NCI-H1417 treated with DMSO at 0.1 percent for 48 hours (cell line): ENCODE measurements around the gene PIK3C2A.
"Not testable (repeated sequence)": the region's sequence is repeated elsewhere in the genome, so short reads cannot be mapped to it uniquely, and the experiment has no call there.

Experiments
- DNase-seq: peaks from one replicate; lab custom pipeline; 2025; lab: John Stamatoyannopoulos, UW

The PIK3C2A gene, protein sequence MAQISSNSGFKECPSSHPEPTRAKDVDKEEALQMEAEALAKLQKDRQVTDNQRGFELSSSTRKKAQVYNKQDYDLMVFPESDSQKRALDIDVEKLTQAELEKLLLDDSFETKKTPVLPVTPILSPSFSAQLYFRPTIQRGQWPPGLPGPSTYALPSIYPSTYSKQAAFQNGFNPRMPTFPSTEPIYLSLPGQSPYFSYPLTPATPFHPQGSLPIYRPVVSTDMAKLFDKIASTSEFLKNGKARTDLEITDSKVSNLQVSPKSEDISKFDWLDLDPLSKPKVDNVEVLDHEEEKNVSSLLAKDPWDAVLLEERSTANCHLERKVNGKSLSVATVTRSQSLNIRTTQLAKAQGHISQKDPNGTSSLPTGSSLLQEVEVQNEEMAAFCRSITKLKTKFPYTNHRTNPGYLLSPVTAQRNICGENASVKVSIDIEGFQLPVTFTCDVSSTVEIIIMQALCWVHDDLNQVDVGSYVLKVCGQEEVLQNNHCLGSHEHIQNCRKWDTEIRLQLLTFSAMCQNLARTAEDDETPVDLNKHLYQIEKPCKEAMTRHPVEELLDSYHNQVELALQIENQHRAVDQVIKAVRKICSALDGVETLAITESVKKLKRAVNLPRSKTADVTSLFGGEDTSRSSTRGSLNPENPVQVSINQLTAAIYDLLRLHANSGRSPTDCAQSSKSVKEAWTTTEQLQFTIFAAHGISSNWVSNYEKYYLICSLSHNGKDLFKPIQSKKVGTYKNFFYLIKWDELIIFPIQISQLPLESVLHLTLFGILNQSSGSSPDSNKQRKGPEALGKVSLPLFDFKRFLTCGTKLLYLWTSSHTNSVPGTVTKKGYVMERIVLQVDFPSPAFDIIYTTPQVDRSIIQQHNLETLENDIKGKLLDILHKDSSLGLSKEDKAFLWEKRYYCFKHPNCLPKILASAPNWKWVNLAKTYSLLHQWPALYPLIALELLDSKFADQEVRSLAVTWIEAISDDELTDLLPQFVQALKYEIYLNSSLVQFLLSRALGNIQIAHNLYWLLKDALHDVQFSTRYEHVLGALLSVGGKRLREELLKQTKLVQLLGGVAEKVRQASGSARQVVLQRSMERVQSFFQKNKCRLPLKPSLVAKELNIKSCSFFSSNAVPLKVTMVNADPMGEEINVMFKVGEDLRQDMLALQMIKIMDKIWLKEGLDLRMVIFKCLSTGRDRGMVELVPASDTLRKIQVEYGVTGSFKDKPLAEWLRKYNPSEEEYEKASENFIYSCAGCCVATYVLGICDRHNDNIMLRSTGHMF (N-terminal part only)

DNA sequence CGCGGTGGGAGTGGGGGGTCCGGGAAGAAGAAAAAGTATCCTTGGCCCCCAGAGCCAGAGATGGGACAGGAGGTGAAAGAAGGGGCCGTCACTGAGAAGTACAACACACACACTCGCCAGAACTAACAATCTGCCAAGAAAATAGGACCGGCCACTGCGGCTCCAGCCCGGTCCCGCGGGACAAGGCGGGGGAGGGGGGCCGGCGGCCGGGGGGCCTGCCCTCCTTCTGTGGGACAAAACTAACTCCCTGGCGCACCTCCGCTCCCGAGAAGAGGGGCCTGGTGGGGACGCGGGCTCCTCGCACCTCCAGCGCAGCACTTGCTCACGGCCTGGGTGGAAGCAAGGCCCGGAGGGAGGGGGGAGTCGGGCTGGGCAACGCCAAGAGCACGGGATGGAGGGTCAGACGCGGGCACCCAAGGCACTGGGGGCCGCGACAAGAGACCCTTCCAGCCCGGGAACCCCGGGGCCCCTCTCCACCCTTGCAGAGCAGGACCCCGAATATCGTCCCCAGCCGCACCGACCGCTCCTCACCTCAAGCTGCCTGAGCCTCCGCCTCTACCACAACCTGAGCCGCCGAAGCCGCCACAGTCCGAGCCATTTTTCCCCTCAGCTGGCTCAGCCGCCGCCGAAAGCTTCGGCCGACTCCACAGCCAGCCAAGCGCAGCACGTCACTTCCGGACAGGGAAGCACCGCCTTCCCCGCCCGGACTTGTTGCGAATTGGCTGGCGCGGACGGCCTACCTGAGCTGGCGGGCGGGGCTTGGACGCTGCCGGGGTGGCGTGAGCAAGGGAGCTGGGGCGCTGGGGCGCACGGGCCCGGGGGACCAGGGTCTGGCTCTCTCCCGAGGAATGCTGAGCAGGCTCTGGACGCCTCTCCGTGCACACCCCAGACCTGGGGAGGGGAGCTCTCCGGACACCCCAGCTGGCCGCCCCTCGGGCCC lies at the start of gene PIK3C2A:
Gene PIK3C2A, minus strand, starts transcription at position 670 of the 940 bp plus-strand sequence. CDS start 38,245 bp downstream, outside the sequence.
- DNase-seq = peak; percentile 67

DNA sequence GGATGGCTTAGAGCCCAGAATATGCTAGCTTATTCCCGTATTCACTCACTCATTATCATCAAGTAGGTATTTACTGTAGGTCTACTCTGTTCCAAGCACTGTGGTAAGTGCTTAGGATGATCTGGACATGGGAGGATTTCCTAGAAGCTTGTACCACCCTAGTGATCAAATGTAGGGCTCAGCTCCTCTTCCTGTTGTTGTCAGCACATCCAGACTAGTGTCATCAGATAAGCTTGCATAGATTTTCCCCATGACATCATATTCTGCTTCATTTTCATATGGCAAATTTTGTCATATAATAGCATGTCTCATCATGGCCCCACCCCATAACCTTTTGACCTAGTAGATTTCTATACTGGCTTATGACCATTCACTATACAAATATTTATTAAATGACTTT lies 49.4 kb upstream of the PIK3C2A start:
- no peak for DNase-seq

DNA sequence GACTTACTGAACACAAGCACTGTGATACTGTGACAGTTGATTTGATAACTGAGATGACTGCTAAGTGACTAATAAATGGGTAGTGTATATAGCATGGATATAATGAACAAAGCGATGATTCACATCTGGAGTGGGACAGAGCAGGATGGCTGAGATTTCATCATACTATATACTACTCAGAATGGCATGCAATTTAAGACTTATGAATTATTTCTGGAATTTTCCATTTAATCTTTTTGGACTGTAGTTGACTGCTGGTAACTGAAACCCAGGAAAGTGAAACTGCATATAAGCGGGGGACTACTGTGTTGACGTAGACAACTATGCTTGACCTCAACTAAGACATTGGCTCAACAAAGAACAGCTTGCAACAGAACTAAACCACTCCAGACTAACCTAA lies 48.7 kb upstream of the PIK3C2A start:
- no peak for DNase-seq

DNA sequence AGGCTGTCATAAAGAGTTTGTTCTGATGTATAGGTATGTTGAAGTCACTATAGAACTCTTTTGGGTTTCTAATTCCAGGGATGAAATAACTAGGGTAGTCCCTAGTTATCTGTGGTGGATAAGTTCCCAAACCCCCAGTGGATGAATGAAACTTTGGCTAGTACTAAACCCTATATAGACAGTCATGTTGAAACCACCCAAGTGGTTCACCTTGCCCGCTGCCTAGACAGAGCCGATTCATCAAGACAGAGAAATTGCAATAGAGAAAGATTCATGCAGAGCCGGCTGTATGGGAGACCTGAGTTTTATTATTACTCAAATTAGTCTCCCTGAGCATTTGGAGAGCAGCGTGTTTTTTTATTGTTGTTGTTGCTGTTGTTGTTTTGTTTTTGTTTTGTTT lies 44.9 kb upstream of the PIK3C2A start:
- DNase-seq = no peak

DNA sequence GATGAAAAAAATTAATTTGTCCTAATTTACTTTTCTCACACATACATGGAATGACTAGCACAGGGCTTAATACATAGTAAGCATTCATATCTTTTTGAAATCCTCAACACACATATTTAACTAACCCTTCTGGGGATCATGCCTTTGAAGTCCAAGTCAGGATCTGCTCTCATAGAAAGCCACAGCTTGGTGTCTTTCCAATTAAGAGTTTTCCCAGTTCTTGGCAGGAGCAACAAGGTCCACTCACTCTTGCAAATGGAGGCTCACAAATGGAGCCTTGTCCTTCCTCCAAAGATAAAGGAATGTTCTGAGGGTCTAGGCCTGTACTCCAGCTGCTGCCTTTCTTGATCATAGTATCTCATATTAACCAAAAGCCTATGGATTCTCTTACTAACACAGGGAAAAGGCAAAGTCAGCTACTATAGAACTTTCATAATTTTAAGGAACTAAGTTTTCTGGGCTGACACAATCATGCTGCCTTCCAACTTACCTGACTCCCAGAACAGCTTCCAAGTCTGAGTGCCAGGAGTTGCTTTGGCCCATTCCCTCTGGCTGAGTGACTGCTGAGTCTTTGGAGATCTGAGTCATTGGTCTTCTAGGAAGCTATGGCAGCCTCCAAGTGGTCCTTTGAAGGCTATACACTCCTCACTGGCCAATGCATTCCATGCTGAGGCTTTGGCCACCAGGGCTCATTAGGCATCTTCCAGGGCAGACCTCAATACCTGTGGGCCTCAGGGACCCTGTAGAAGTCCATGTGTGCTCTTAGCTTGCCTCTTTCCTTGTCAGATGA lies 43.0 kb upstream of the PIK3C2A start:
- DNase-seq = no peak

DNA sequence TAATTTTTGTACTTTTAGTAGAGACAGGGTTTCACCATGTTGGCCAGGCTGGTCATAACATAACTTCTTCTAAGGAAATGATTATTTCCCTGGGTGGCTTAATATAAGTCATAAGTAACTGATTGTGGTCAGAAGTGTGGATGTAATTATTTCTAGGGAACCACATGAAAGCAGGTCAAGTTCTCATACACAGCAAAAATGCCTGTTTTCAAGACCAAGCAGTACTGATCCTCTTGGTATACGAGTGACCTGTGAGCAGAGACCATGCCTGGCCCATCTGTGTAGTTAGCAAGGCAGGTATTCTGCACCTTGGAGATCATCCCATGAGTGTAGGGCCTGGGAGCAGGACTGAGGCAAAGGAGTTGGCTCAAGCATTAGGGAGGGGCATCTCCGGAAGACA lies 36.3 kb upstream of the PIK3C2A start:
- DNase-seq = no peak

DNA sequence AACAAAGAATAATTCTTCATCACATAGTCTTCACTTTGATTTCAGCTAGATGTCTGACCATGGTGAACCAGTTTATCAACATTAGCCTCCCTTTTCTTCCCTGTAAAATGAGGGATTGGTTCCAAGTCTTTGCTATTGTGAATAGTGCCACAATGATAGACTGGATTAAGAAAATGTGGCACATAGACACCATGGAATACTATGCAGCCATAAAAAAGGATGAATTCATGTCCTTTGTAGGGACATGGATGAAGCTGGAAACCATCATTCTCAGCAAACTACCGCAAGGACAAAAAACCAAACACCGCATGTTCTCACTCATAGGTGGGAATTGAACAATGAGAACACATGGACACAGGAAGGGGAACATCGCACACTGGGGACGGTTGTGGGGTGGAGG lies 35.2 kb upstream of the PIK3C2A start:
- not testable (repeated sequence) for DNase-seq

DNA sequence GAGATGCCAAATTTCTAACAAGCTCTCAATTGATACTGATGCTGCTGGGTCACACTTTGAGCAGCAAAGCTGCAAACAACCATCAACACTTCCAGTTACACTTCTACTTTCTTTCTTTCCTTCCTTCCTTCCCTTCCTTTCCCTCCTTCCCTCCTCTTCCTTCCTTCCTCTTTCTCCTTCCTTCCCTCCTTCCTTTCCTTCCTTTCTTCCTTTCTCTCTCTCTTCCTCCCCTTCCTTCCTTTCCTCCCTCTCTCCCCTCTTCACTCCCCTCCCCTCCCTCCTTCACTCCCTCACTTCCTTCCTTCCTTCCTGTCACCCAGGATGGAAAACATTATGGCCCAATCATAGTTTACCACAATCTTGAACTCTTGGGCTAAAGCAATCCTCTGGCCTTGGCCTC lies 33.0 kb upstream of the PIK3C2A start:
- DNase-seq = no peak

DNA sequence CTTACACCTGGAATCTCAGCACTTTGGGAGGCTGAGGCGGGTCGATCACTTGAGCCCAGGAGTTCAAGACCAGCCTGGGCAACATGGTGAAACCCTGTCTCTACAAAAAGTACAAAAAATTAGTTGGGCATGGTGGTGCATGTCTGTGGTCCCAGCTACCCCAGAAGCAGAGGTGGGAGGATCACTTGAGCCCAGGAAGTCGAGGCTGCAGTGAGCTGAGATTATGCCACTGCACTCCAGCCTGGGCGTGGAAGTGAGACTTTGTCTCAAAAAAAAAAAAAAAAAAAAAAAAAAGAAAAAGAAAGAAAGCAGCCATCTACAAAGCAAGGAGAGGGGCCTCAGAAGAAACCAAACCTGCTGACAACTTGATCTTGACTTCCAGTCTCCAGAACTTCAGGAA lies 32.1 kb upstream of the PIK3C2A start:
- DNase-seq = not testable (repeated sequence)

DNA sequence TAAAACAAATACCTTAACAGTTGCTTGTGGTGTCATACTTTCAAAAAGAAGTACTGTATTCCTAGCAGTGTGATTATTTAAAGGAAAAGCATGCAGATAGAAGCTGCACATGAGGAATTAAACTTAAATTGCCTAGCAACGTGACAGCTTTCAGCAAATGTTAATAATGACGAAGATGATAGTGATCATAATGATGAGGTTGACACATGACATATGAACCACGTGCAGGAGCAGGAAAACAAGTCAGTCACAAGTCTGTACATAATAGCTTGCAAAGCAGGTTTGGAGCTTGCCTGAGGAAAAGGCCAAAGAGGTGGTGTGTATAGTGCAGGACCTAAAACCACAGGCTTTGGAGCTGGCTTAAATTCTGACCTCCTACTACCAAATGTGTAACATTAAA lies 30.6 kb upstream of the PIK3C2A start:
- DNase-seq = no peak

DNA sequence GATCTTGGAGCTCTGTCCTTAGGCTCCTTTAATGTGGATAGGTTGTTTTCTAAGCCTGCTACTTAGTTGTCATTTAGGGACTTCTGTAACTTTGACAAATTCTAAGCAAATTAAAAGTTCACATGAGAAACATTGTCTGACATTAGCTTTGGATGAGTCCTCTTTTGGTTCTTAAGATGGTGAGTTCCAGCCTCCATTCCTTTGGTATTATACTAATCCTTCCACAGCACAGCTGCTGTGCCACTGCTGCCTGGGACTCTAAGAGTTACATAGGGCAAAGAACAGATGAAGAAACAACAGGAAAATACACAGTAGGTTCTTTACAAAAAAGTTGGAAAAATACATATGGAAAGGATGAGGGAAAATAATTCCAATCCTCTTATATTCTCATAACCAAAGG lies 25.3 kb upstream of the PIK3C2A start:
- no peak for DNase-seq

DNA sequence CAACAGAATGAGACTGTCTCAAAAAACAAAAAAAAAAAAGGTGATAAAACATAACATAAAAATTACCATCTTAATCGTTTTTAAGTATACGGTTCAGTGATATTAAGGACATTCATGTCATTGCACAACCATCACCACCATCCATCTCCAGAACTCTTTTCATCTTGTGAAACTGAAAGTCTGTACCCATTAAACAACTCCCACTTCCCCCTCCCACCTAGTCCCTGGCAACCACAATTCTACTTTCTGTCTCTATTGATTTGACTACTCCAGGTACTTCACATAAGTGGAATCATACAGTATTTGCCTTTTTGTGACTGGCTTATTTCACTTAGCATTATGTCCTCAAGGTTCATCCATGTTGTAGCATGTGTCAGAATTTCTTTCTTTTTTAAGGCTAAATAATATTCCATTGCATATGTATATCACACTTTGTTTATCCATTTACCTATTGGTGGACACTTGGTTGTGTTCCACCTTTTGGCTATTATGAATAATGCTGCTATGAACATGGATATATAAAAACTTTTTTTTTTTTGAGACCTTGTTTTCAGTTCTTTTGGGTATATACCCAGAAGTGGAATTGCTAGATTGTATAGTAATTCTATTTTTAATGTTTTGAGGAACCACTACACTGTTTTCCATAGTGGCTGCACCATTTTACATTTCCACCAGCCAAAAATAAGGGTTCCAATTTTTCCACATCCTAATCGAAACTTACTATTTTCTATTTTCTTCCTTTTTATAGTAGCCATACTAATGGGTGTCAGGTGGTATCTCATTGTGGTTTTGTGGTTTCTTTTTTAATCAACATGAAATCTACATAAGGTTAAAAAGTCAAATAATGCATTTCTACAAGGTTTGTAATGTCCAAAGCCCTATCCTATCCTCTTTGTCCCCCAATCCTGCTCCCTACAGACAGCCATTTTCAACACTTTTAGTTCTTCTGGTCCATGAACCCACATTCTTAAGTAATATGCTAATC lies 23.4 kb upstream of the PIK3C2A start:
- DNase-seq = no peak

DNA sequence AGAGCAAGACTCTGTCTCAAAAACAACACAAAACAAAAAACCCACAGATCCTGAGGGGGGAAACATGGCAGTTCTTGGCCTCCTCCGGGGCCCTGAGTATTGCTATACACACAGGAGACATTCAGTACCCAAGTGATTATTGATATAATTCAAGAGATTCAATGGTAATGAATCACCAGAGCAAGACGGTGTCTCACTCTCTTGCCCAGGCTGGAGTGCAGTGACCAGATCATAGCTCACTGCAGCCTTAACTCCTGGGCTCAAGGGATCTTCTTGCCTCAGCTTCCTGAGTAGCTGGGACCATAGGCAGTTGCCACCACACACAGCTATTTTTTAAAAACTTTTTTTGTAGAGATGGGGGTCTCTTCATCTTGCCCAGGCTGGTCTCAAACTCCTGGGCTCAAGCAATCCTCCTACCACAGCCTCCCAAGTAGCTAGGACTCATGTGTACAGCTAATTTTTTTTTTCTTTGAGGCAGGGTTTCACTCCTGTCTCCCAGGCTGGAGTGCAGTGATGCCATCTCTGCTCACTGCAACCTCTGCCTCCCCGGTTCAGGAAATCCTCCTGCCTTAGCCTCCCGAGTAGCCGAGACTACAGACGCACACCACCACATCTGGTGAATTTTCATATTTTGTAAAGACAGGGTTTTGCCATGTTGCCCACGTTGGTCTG lies 21.8 kb upstream of the PIK3C2A start:
- DNase-seq = no peak

DNA sequence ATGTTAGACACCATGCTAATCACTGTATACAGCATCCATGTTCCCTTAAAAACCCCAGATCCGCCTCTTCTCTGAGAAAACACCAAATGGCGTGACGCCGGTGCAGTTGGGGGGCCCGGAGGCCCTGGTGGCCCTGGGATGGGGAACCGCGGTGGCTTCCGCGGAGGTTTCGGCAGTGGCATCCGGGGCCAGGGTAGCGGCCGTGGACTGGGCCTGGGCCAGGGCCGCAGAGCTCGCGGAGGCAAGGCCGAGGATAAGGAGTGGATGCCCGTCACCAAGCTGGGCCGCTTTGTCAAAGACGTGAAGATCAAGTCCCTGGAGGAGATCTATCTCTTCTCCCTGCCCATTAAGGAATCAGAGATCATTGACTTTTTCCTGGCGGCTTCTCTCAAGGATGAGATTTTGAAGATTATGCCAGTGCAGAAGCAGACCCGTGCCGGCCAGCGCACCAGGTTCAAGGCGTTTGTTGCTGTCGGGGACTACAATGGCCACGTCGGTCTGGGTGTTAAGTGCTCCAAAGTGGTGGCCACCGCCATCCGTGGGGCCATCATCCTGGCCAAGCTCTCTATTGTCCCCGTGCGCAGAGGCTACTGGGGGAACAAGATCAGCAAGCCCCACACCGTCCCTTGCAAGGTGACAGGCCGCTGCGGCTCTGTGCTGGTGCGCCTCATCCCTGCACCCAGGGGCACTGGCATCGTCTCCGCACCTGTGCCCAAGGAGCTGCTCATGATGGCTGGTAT lies 20.6 kb upstream of the PIK3C2A start:
- DNase-seq = not testable (repeated sequence)

DNA sequence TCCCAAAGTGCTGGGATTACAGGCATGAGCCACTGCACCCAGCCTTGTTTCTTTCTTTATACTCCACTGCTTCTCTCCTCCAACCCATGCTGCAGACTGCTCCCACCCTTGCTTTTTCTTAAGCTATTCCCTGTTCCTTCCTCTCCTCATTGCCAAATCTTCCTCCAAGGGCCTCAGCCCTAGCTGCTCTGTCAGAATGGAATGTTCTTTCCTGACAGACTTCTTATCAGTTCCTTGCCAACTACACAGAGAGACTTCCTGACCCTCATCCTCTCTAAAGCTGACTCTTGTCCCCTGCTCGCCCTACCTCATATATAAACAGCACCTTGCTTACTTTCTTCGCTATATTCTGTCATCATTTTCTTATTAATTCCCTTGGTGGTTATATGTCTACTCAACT lies 16.9 kb upstream of the PIK3C2A start:
- no peak for DNase-seq

DNA sequence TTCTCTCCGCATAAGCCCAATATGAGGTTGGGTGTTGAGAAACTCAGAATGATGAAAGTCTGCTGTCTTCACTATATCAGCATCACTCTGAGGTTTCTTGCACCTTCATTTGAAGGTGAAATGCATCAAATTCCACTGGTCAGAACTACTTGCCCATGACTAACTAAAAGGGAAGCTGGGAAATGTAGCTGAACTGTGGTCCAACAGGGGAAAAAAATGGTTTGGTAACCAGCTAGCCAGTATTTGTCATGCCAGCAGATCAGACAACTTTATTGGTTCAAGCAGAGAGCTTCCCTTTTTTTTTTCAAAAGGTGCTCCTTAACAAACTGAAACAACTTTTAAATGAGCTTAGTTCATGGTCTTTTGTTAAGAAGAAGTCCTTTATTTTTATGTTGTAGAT lies 14.2 kb upstream of the PIK3C2A start:
- DNase-seq = no peak

DNA sequence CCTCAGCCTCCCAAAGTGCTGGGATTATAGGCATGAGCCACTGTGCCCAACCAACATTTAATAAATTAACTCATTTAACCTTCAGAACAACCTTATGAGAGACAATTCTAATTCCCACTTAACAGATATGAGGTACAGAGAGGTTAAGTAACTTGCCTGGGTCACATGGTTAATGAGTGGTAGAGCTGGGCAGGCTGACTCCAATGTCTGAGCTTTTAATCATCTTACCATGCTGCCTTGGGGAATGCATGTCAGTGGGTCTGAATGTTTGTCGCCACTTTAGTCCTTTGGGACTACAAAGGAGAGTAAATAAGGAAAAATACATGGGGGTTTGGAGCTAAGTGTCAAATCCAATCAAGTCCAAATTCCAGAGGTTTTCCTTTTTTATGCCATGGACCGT lies 11.2 kb upstream of the PIK3C2A start:
- DNase-seq = no peak

DNA sequence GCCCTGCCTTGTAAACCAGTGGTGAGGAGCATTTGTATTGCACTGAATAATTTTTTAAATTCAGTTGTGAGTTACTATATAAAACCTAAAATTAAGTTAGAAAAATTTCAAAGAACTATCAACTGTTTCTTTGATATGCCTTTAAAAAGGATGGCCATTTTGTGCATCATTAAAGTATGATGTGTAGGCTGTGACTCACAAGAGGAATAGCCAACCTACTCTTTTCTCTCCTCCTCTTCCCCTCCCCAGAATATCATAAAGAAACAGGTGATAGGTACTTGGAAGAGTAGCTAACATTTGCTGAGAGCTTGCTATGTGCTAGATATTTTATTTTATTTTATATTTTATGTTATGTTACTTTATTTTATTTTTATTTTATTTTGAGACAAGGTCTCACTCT lies 10.6 kb upstream of the PIK3C2A start:
- DNase-seq = no peak
